HG03558 (cell line): Measurements from ENCODE around the gene KRT2.

Source experiments
- ATAC-seq: cut with Tn5 transposase; IDR thresholded peaks from one replicate; pipeline ENCODE4 v1.9.1; 2021; ENCODE audit warnings: moderate number of reproducible peaks; ENCODE audit not compliant: unreplicated experiment; ENCODE audit errors: extremely low read depth

KRT2 gene

DNA sequence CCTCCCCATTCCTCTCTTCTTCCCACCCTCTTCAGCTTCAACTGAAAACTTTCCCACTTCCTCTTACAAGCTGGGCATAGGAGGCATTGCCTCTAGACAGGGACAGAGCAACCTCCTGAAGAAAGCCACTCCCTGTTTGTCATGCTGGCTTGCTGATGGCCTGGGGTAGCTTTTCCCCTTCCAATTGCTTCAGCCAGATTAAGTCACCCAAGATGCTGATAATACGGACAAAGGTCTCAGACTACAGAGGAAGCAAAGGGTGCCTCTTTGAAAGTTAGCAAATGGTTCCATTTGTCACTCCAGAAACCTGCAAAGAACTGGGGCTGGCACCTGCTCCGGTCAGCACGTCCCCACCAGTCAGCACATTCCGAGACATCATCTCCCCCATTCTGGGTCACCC, 6.0 kb downstream of the KRT2 start:
- no peak for ATAC-seq

DNA sequence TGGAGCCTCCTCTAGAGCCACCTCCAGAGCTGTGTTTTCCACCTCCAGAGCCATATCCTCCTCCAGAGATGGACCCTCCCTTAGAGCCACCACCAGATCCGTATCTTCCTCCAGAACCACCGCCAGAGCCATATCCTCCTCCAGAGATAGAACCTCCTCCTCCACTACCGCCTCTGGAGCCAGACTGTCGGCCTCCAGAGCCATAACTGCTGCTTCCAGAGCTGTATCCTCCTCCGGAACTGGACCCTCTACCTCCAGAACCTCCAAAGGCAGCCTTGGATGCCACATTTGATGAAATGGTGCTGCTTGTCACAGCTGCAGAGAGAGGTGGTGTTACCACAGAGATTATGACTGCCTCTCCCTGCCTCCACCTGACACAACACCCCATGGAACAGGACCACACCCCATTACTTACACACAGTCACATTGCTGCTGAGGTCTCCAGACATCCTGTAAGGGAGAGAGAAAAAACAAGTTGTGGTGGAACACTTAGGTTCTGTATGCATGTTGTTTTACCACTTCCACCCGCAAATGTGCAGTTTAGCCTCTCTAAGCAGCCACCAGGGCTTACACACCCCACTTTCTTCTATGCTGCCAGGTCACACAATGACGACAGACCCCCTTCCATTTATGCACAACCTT, 6.8 kb downstream of the KRT2 start:
- ATAC-seq = no peak

DNA sequence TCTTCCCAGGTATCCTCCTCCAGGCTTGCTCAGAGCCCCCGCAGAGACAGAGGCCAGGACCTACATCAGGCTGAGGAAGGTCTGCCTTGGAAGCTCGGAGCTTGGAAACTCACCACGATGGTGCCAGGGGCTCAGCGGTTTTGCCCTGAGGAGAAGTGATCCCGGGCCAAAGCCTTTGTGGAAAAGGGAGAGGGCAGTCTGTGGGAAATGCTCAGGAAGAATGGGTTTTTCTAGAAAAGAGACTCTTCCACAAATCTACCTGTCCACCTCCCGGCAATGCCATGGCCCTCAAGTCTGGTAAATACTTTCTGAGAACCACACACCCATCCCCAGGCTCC, 8.0 kb downstream of the KRT2 start:
- ATAC-seq = no peak

DNA sequence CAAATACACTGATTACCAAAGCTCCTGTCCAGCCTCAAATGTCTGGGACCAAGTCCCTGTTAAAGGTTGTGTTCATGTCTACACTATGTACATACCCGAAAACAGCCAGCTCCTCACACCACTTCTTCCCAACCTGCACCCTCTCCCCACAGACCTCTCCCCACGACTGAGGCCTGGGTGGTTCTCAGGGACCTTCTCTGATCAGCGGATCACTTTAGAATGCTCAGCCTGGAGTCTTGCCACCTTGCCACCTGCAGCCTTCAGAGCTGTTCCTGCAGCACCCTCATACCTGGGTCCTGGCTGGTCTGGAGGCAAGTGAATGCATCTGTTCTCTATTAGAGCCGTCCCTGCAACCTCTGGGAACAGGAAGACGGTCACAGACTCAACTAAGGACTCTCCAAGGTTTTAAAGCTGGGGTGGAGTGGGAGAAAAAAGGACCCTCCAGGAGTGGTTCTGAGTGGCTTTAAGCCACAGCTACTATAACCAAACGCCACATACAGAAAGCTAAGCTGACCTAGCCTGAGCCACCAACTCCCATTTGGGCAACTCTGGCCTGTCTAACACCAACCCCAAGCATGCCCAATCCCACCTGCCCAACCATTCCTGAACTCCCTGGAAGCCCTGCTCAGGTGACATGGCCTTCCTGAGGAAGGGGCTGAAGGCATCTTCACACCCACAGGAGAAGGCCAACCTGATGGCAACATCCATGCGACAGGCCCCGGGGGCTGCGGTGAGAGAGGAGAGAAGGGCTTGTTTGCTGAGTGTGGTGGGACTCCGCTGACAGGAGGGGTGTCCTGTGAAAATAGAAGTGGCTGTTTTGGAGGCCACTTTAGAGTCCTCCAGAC, 8.6 kb downstream of the KRT2 start:
- ATAC-seq = no peak

DNA sequence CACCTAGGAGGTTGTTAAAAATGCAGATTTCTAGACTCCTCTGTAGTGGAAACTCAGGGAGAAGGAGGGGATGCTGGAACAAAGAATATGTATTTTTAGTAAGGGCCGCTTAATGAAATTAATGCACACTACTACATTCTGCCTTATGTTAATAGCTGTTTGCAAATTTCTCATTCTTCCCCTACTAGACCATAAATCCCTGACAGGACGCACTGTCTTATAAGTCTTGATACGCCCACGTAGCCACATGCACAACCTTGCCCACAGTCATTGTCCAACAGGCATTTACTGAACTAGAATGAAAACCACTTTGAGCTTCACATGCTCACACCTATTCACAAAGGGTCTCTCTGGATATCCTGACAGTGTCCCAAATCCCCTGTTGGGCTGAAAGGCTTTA, 10.5 kb downstream of the KRT2 start:
- no peak for ATAC-seq

DNA sequence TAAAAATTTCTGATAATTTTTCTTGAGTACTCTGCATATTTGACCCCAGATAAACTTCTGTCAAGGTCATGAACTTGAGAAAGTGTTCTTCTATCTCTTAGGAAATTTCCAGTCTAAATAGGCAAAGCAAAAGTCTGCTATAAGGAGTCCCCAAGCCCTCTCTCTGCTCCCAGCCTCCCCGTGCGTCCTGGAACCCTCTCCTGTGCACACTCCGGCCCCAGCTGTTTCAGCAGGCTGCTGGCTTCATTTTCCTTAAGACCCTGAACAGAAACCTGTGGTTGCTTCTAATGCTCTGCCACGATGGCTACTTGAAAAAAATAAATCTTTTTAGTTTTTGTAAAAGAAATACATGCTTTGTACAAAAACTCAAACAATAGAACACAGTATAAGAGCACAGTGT, 14.7 kb downstream of the KRT2 start:
- no peak for ATAC-seq

DNA sequence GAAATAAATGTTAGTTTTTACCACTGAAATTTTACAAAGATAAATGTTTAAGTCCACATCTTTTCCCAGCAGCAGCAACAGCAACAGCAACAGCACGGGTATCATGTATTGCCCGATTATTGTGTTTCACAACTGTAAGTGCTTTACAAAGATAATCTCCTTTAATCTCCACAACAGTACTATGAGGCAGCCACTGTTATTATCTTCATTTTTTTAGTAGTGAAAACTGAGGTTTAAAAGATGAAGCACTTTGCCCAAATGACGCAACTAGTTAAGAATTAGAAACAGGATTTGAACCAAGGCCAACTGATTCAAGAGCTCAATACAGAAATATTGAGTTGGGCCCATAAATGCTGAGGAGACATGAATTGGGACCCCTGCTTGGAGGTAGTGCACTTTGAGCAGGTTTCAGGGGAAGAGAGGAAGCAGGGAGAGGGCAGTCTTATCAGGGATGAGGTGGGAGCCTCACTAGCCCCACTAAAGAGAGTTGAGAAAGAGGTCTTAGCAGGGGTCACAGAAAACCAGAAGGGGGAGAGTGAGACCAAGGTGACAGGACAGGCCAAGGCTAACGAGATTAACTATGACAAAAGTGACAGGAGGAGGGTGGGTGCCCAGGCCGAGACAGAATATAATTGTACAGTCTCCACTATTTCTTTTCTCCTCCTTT, 15.3 kb downstream of the KRT2 start:
- no peak for ATAC-seq

DNA sequence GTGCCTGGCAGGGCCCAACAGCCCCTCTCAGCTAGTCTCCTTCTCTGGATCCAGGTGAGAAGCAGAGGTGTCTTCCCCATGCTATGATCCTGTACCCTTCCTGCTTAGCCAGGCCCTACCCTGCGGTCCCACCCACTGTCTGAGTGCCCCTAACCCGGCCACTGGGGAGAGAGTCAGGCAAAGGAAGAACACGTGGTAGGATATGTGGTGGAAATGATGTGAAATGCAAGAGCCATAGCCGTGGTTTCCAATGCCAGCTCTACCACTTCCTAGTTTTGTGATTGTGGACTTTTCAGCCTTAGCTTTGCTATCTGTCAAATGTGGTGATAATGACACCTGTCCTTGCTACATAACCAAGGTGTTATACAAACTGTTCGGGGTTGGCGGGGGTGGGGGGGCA, 15.8 kb downstream of the KRT2 start:
- no peak for ATAC-seq

DNA sequence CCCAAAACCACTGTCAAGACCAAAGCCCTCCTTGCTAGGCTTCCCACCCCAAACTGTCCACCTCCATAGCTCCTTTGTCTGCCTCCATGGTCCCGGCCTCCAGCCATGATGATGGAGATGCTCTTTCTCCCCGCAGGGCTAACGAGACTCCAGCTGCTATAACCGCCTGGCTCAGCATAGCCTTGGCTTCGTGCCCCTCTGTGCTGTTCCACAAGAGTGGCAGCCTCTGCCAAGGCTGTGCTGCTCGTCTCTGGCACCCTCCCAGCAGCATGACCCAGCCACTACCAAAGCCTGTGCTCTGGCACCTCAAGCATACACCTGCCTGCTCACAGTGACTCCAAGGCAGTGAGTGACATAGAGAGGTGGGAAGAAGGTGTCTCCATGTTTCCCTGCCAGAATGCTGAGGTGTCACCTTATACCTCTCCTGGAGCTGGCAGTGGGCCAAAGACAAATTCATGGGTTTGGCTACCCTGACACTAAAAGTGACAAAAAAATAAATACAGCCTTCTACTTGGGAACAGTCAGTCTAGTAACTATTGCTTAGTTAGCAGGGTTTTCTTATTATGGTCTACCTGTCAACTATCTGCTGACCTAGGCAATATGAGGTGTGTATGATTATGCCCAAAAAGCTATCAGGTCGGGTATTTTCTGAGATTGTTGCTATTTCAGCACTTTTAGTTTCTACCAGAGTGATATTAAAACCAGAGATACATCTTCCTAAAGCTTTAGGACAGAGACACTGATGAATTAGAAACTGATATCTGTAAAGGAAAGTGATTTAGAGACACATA, 17.6 kb downstream of the KRT2 start:
- ATAC-seq = no peak

DNA sequence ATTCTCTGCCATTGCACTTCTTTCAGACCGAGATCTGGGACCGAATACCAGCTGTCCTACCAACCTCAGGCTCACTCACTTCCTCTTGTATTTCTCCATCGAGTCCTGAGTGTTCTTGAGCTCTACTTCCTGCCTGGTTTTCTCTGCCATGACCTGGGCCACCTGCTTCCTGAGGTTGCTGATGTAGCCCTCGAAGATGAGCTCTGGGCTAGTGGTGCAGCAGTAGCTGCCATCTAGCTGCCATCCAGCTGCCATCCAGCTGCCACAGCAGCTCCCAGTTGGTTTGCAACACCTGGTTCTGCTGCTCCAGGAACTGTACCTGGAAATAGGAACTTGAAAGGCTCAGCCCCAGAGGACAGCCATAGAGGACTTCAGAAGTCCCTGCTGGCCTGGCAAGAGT, 18.6 kb downstream of the KRT2 start:
- no peak for ATAC-seq

DNA sequence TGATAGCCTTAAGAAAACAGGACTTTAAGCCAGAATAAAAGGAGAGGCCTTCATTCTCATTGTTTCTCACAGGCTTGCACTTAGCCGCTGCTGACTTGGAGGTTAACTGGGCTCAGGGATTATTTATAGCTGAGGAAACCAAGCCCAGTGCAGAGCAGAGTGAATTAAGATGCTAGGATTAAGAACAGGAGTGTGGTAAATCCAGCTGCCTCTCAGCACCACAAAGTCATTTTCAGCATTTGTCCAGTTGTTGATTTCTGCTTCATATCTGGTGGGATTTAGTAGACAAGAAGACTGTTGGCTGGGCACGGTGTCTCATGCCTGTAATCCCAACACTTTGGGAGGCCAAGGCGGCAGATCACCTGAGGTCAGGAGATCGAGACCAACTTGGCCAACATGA, 19.4 kb downstream of the KRT2 start:
- no peak for ATAC-seq

DNA sequence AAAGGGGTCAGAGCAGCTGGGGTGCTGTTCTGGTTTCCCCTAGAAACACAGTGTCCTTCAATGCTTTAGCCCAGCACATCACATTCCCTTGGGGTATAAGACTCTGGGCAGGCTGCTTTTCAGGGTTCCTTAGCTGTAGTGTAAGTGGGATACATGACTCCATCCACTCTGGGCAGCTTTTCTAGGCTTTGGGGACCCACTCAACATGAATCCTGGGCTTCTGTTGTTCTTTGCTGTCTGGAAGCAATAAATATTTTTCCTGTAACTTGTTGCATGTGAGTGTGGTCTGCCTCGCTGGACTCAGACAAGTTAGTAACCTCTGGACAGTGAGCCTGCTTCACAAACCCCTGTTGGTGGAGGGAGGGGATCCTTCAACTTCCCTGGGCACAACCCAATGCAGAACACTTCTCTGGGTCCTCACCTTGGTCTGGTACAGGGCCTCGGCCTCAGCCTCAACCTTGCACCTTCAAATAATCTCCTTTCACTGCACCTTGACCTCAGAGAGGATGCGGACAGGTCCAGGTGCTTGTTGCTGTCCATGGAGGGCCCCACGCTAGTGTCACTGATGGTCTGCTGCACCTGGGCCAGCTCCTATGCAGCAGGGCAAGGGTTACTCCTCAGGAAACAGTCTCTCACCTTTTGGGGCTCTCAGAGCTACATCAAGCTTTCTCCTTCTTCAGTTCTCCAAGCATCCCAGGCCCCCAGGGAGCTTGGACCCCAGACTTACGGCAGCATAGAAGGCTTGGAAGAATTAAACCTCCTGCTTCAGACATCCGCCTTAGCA, 20.1 kb downstream of the KRT2 start:
- ATAC-seq = no peak

DNA sequence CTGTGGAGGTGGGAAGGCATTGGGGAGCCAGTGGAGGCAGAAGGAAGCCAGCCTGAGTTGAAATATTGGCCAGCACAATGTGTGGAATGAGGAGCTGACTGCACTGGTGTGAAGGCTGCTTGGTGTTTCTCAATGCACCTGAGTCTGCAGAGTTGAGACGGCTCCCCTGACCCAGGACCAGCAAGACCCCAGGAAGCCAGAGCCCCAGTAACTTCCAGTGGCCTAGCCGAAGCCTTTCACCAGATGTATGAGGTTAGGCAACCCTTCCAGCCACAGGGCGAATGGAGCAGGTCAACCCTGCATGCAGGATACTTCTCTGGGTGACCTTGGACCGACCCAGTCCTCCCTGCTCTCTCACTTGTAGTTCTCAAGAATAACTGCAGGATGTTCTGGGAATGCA, 20.7 kb downstream of the KRT2 start:
- no peak for ATAC-seq

DNA sequence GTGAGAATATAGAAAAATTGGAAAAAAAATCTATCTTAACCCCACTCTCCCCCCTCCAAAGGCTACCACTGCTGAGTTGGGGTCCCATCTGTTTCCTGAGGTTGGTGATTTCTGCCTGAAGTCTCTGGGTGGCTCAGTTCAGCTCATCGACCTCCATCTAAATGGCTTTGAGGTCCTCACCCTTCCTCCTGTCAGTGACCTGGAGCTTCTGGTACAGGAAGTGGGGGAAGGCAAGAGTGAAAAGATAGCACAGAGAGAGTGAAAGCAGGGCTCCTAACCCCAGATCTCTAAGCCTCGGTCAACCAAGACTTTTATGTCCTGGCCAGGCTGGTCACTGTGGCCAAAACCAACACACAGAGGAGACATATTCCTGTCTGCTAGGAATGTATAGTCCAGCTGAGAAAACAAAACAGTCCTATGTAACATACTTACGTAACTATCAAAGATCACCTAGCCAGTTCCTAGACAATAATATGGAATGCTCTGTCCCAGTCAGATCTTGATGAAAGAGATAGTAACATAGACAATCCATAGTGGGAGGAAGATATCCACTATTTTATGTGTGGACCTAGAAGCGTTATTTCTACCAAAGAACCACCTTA, 21.3 kb downstream of the KRT2 start:
- no peak for ATAC-seq

DNA sequence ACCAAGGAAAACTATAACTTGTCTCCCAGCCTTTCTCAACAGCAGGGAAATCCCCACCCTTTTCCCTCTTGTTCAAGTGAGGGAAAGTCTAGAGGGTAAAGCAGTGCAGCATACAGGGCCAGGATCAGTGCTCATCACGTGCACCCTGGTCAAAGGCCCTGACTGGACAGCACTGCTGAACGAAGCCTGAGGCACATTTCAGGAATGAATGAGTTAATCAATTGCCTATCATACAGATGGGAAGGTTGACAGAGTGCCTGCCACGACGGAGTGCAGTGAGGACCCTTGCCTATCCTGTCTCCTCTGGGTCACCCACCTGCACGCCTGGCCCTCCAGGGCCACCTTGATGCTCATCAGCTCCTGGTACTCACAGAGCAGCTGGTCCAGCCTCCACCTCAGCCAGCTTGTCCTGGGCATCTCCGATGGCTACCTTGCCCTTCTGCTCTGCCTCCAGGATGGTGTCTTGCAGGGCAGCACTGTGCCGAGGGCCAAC, 22.0 kb downstream of the KRT2 start:
- ATAC-seq = no peak

DNA sequence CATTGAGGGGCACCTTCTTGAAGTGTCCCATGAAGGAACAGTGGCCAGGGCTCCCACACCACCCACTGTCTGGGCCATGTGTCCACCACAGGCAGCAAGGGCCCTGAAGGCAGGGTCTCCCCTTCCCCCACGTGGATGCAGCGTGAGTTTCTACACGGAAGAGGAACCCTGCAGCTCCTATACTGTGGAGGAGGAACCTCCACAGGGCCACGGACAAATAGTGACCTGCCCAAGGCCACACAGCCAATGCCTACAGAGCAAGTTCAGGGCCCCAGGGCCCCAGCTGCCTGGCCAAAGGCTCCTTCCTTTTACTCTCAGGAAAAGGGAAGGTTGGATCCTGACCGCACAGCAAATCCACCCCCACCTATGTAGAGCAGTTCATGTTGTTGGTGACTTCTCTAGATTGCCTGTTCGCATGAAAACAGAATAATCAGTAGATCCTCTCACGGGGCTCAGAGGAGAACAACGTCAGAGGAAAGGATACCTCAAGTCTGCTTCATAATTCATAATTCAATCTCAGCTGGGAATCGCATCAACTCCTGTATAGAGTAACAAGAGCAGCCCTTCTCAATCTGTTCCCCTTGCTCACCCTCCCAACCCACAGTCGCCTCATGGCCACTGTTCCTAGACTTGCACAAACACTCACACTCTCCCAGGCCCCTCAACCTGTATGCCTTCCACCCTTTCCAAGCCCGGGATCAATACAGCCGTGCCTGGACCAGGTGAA, 22.6 kb downstream of the KRT2 start:
- no peak for ATAC-seq

DNA sequence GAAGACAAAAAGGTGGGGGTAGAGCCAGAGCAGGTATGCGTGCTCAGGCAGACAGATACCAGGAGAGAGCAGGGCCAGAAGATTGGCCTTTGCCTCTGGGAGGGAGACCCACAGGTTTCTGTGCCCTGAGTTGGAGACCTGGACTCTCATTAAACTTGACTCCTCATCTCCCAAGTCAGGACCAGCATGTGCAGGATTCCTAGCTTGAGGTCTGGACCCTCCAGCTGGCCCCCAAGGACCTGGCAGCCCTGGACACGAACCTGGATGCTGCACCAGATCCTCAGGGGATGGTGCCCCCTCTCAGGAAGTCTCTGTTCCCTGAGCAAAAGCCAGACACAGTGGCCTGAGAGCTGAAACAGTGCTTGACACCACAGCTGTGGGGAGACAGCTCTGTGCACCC, 23.2 kb downstream of the KRT2 start:
- no peak for ATAC-seq

DNA sequence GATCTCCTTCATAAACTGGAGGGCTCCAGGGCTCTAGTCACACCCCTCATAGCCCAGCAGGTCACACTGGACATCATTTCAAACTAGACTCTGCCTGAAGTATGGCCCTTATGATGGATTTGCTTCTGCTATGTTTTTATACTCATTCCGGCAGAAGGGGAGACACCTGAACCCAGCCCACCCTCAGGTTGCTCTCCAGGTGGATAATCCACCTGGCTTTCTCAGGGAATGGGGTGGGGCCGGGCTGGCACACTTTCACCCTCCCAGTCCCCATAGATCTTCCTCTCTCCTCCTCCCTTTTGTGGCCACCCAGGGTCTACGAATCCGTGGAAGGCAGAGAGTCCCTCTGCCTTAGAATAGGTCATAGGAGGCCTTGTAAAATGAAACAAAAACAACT, 23.9 kb downstream of the KRT2 start:
- no peak for ATAC-seq
